Heart right ventricle (tissue), 16 donors: ENCODE results near the gene TSC22D4. TPM values are rescaled to one million over a fixed set of nuclear protein-coding genes. Genes with fewer than 3 reads are reported as not detected.

Source experiments
- ATAC-seq, 8 donors: fragments of 200-7000 bp; cut with Tn5 transposase; one replicate each; pipeline ENCODE4 v1.9.1; 2020; ENCODE audit warnings: mild to moderate bottlenecking in 8 of 8, moderate library complexity in 8 of 8, moderate number of reproducible peaks in 1 of 8
- DNase-seq, 2 donors: peaks; one replicate each; pipeline ENCODE4 v3.0.0-alpha.2; 2020
- H3K27ac ChIP-seq, 10 donors: fragments of 200-600 bp; sonication (generic) in 2 of 10; one replicate each; pipeline versions ENCODE4 v1.5.0 to v1.8.0; 2020 to 2022; ENCODE audit warnings: mild to moderate bottlenecking in 3 of 10
- H3K27me3 ChIP-seq, 7 donors: fragments of 200-600 bp; one replicate each; pipeline ENCODE4 v1.8.0; 2021 to 2022; ENCODE audit warnings: mild to moderate bottlenecking in 2 of 7
- H3K36me3 ChIP-seq, 9 donors: fragments of 200-600 bp; sonication (generic) in 1 of 9; one replicate each; pipeline versions ENCODE4 v1.5.0 to v1.8.0; 2020 to 2022; ENCODE audit warnings: mild to moderate bottlenecking in 2 of 9
- H3K4me1 ChIP-seq, 9 donors: fragments of 200-600 bp; sonication (generic) in 1 of 9; one replicate each; pipeline versions ENCODE4 v1.5.0 to v1.8.0; 2020 to 2022; ENCODE audit warnings: mild to moderate bottlenecking in 4 of 9
- H3K4me3 ChIP-seq, 10 donors: fragments of 200-600 bp; sonication (generic) in 2 of 10; one replicate each; pipeline versions ENCODE4 v1.5.0 to v1.8.0; 2020 to 2022; ENCODE audit warnings: mild to moderate bottlenecking in 7 of 10, moderate library complexity in 2 of 10
- H3K9me3 ChIP-seq, 11 donors: fragments of 200-600 bp in 10 of 11; sonication (generic) in 2 of 11; one replicate each; pipeline versions ENCODE4 v1.5.0 to v1.8.0; 2013 to 2022; ENCODE audit warnings: mild to moderate bottlenecking in 2 of 11, control low read depth in 1 of 11, moderate library complexity in 1 of 11
- WGBS, 2 donors: extraction: QIAGEN DNeasy Blood & Tissue Kit; methylation state at CpG; one replicate each; pipeline ENCODE4 v1.1.7; 2013; ENCODE audit warnings: inconsistent platforms in 1 of 2; 5-methylcytosine and 5-hydroxymethylcytosine counted together
- intact Hi-C, 10 donors: fragments of 100-400 bp; cut with DNase I; formaldehyde crosslinking; loops; one replicate each; pipeline versions ENCODE4 v1.11.1 to v1.14.2; 2022
- polyA plus RNA-seq, 2 donors: library from polyadenylated mRNA; stranded (reverse); fragments of 200-250 nt; gene quantifications; one replicate each; pipeline ENCODE4 v1.2.3, GENCODE V29; 2013
- total RNA-seq, 10 donors: library from RNA; stranded (reverse); fragmentation: NEBNext Ultra II Directional in 3 of 10; extraction: Animal tissue kit (Norgen Biotek cat#: 25700) in 3 of 10; gene quantifications; one replicate each; pipeline versions ENCODE4 v1.2.1 to v1.2.4, GENCODE V29; 2021 to 2023
- TF ChIP-seq, protein P1 (sequence below), 9 donors: fragments of 200-600 bp; sonication (generic) in 2 of 9; IDR thresholded peaks; one replicate each; pipeline versions ENCODE4 v1.5.0 to v1.8.0; 2021 to 2022; ENCODE audit warnings: antibody characterized with exemption in 9 of 9, mild to moderate bottlenecking in 5 of 9, moderate library complexity in 1 of 9
- donor health status: Arrhythmogenic right ventricular cardiomyopathy.
- donor health status: ischemic (EF 13 %, LVEDD 7.1; RV severe dilation, severe dysfunction).
- donor health status: healthy with polysubstance abuse.
- donor health status: DM: no; HTN: yes; CAD: no.
- donor health status: DM: no; HTN: no; CAD: no.
- donor health status: ischemic (EF 25% LVEDD 6.9; RV normal size, moderate dysfunction).
- donor health status: ischemic (EF 25% LVEDD 5.7; RV mildly dilated, moderate dysfunction).
- donor health status: healthy.
- donor health status: DM: yes; HTN: yes; CAD: no.
- donor health status: Ischemic cardiomyopathy.
- donor health status: ischemic (EF 35%, LVEDD 5.7; RV mildly dilated, moderate dysfunction).
- donor health status: nonischemic (EF 11% LVEDD 7.7; RV severe dilation, severe dysfunction).
- donor health status: DM: yes; HTN: yes; CAD: no.
- donor health status: PGD.
- donor health status: ischemic (EF 29% LVEDD 5.4; RV normal size, mild dysfunction).
- donor health status: nonischemic (EF 23%, LVEDD 6.1; RV moderate dilation, normal function).

TSC22D4 gene
- total and polyA plus RNA-seq, 12 donors, result 36.0 to 72.3 (median 47.7) TPM

DNA sequence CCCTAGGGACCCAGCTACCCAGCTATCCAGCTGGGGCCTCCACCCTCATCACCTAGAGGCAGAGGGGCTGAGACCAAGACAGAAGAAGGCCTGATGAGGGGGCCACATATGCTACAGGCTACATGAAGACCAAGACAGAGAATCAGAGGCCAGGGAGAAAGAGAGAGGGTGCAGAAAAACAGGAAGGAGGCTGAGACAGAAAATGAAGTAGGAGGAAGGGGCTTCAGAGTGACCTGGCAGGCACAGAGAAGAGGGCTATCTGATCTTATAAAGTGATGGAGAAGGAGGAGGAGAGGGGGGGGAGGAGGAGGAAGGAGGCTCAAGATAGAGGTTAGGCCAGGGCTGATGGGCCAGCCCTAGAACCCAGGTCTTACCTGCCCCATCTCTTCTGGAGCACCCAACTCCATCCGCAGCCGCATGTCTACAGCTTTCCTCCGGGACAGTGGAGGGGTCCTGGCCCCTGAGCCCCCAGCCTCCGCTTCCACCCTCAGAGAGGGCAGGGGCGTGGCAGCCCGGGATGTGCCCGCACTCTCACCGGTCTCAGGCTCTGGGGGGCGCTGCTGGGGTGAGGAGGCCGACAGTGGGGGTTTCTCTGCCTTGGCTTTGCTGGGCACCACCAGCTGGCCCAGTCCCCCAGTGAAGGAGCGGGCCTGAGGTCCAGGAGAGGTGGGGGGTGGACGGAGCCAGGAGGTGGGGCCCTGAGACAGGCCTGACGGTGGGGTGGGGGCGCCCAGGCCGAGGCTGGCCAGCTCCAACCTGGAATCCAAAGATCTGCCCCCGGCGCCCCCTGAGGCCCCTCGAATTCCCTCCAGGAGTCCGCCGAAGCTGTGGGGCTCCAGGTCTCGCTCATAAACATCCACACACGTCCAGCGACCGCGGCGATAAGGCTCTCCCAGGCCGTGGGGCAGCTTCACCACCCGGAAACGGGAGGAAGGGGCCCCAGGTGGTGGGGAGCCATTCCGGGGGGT lies 1.8 kb downstream of the TSC22D4 start:
- Histone ChIP-seq H3K4me3 (peak overlapping the region; percentile 44 to 100 (median 98)), H3K27ac (peak overlapping the region; percentile 66 to 100 (median 84)), H3K36me3 (peaks cover 0 to 51% (median 6%) of the 10 kb centered on the region in 9 donors), H3K4me1 (peaks cover 13 to 68% (median 62%) of the 10 kb centered on the region in 9 donors), H3K27me3 (no peaks in the 10 kb centered on the region), H3K9me3 (no peaks in the 10 kb centered on the region)
- WGBS, 2 donors, result 14 to 15% methylated on average over 30 of the region's 30 CpGs
- intact Hi-C loops, result loop anchor here in 6 of 10 donors (5.0 to 10.0 kb wide), 7 partner anchors 60 to 388 kb away; partner anchors contain the start of genes AGFG2 (in 1 of the 6), GIGYF1 (in 1 of the 6), GNB2 (in 1 of the 6) and SLC12A9 (in 1 of the 6)
- DNase-seq, result peak in 1 of 2 donors; percentile 50
- TF ChIP-seq, protein P1, sequence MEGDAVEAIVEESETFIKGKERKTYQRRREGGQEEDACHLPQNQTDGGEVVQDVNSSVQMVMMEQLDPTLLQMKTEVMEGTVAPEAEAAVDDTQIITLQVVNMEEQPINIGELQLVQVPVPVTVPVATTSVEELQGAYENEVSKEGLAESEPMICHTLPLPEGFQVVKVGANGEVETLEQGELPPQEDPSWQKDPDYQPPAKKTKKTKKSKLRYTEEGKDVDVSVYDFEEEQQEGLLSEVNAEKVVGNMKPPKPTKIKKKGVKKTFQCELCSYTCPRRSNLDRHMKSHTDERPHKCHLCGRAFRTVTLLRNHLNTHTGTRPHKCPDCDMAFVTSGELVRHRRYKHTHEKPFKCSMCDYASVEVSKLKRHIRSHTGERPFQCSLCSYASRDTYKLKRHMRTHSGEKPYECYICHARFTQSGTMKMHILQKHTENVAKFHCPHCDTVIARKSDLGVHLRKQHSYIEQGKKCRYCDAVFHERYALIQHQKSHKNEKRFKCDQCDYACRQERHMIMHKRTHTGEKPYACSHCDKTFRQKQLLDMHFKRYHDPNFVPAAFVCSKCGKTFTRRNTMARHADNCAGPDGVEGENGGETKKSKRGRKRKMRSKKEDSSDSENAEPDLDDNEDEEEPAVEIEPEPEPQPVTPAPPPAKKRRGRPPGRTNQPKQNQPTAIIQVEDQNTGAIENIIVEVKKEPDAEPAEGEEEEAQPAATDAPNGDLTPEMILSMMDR (IDR thresholded peaks at IDR 0.05), result peak in 6 of 9 donors; percentile 9 to 43 (median 34)
- ATAC-seq, result peak in 5 of 8 donors; percentile 15 to 30 (median 15)

DNA sequence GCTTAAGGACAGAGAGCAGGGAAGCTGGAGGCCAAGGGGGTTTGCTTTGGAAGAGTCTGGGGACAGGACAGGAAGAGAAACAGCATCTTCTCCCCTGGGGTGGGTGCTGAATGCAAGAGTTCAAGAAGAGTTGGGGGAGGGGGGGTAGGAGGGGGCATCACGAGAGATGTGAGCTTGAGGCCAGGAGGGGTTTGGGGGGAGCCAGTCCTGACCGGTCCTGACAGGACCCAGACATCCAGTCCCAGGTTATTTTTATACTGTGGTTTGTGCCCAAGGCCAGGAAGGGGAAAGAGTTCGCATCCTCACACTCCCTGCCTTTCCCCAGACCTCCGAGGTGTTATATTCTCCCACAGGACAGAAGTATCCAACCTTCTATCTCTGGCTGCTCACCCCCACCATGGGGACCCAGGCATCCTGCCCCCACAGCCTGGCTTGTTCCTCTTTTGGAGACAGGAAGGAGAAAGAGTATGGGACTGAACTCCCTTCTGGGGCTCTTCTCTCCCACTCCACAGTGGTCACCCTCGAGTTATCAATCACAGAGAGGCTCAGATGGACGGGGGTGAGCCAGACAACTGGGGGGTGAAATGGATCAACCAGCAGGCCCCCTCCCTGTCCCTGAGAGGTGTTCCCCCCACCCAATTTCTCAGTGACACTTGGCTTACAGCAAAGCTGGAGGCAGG lies 2.8 kb downstream of the TSC22D4 start:
- H3K27ac ChIP-seq, result peak overlapping the region; percentile 2 to 100 (median 84)
- intact Hi-C loops, result loop anchor here in 6 of 10 donors (5.0 to 10.0 kb wide), 7 partner anchors 61 to 389 kb away; partner anchors contain the start of genes AGFG2 (in 1 of the 6), GIGYF1 (in 1 of the 6), GNB2 (in 1 of the 6) and SLC12A9 (in 1 of the 6)

DNA sequence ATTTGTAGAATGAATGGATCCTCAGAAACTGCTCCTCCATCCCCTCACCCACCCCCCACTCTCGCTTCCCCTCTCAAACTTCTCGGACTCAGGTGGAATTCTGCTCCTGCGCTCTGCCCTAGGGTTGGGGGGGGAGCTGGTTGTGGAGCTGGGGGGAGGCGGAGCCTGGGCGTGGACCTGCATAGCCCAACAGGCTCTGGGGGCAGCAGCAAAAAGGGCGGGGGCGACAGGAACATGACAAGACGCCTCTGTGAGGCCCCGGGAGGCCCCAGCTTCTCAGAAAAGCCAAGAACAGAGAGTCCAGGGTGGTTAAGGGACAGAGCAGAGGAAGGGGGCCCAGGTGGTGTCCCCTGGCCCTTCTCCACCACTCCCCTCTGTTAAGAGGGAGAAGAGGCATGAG lies 3.5 kb downstream of the TSC22D4 start:
- WGBS, 2 donors, result 16 to 27% methylated on average over 9 of the region's 9 CpGs
- ATAC-seq (peak in 4 of 8 donors; percentile 7 to 33 (median 21)), DNase-seq (peak; percentile 56 to 65)
- H3K4me1 ChIP-seq, result peaks cover 13 to 84% (median 73%) of the 10 kb centered on the region in 9 donors
- TF ChIP-seq, protein P1 (IDR thresholded peaks at IDR 0.05), result no peak
- no peaks in the 10 kb centered on the region for H3K9me3 ChIP-seq
- intact Hi-C loops, result loop anchor here in 6 of 10 donors (5.0 to 10.0 kb wide), 7 partner anchors 62 to 389 kb away; partner anchors contain the start of genes AGFG2 (in 1 of the 6), GIGYF1 (in 1 of the 6), GNB2 (in 1 of the 6) and SLC12A9 (in 1 of the 6)
- H3K27me3 ChIP-seq, result no peaks in the 10 kb centered on the region
- peak overlapping the region in 7 of 10 donors; percentile 74 to 100 (median 98) for H3K4me3 ChIP-seq
- H3K27ac ChIP-seq, result peak overlapping the region; percentile 2 to 100 (median 84)
- H3K36me3 ChIP-seq, result peaks cover 0 to 67% (median 6%) of the 10 kb centered on the region in 9 donors

More for the DNA sequence above, 2.8 kb downstream of the TSC22D4 start:
- WGBS, 2 donors, result 10 to 11% methylated on average over 6 of the region's 6 CpGs
- peak overlapping the region in 9 of 10 donors; percentile 74 to 100 (median 98) for H3K4me3 ChIP-seq
- H3K9me3 ChIP-seq, result no peaks in the 10 kb centered on the region
- peak in 5 of 8 donors; percentile 34 to 57 (median 48) for ATAC-seq
- peaks cover 13 to 78% (median 68%) of the 10 kb centered on the region in 9 donors for H3K4me1 ChIP-seq
- peak in 1 of 2 donors; percentile 65 for DNase-seq
- peaks cover 0 to 60% (median 6%) of the 10 kb centered on the region in 9 donors for H3K36me3 ChIP-seq
- TF ChIP-seq, protein P1 (IDR thresholded peaks at IDR 0.05), result no peak
- no peaks in the 10 kb centered on the region for H3K27me3 ChIP-seq
